Posterior vena cava (tissue), 2 donors: Measurements from ENCODE around the gene KRT5. TPM values are rescaled to one million over a fixed set of nuclear protein-coding genes. Genes with fewer than 3 reads are reported as not detected.
"Not testable (repeated sequence)": the region's sequence is repeated elsewhere in the genome, so short reads cannot be mapped to it uniquely, and the experiment has no call there.

Experiments
- DNase-seq: peaks from one replicate; pipeline ENCODE4 v3.0.0-alpha.2; 2020; ENCODE audit warnings: low spot score
- intact Hi-C, 2 donors: fragments of 100-400 bp; cut with DNase I; formaldehyde crosslinking; loops; one replicate each; pipeline versions ENCODE4 v1.14.1 to v1.14.2; 2022 to 2023
- total RNA-seq, 2 donors: library from RNA; stranded (reverse); fragmentation: NEBNext Ultra II Directional; extraction: Animal tissue kit (Norgen Biotek cat#: 25700); gene quantifications; one replicate each; pipeline ENCODE4 v1.2.1, GENCODE V29; 2021
- donor health status: DM: yes; HTN: yes; CAD: no.
- donor health status: DM: yes; HTN: yes; CAD: no.

KRT5 gene
- total RNA-seq, 2 donors from 2014 or later = not detected

DNA sequence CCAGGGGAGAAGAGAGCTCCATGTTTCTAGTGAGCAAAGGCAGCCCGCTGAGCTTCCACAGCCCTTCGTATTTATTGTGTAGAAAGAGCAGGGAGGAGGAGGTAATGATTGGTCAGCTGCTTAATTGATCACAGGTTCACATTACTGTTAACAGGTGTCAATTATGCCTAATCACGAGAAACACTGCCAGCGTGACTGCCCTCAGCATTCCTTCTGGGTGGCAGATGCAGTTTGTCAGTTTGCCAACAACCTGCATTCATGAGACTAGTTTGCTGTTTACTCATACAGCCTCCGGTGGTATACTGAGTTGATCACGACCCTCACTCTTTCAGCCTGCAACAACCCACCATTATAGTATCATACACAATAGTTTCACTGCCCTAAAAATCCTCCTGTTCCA is 19.6 kb downstream of the KRT5 start:
- DNase-seq, intact Hi-C loops: not testable (repeated sequence)

DNA sequence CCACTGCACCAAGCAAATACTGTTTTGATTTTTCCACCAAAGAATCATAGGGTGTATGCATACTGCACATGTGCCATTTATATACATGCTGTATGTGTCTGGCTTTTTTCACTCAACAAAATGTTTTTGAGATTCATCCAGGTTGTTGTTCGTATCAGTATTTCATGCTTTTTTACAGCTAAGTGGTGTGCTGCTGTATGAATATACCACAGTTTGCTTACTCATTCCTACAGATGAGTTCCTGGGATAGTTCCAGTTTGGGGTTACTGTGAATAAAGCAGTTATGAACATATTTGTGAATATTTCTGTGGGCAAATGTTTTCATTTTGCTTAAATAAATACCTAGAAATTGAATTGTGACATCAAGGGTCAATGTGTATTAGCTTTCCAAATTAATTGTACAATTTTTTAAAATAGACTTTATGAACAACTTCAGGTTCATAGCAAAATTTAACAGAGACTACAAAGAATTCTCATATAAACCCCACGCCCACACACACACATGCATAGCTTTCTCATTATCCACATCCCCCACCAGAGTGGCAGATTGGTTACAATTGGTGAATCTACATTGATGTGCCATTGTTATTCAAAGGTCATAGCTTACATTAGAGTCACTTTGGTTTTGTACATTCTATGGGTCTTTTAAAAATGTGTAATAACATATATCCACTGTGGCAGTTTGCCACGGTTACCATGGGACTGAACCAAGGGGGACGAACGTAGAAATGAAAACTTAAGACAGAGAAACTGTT is 20.2 kb downstream of the KRT5 start:
- intact Hi-C loops = no loop called here
- no peak for DNase-seq

DNA sequence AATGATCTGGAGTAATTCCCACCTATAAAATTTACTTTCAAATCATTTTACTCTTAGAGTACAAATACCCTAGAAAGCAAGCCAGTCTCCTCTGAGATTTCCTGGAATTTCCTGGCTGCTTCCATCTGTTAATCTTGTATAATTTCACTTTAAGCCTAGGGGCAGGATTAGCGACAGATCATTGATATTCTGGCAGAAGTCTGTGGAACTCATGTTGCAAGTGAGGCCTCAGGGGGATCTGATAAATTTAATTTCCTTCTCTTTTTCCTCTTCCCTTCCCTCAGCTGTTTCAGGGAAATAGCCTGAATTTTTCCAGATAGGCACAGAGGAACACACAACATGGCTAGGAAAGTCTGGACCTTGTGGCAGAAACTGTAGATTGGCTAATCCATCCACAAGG is 21.2 kb downstream of the KRT5 start:
- intact Hi-C loops = no loop called here
- no peak for DNase-seq

DNA sequence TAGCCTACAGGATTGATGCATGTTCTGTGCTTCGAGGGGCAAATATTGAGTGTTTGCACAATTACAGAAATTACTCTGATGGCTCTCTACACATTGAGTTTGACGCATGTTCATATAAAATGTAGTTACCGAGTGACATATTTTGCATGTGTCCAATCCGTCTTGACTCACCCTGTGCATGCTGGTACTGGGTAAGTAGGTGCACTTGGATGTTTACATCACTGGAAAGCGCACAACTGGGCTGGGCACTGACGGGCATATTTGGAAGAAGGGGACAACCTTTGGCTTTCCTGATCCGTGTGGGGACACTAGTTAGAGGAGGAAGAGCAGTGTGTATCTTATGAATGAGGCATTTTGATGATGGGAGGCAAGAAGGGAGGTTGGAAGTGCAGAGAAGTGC is 22.2 kb downstream of the KRT5 start:
- intact Hi-C loops = no loop called here

DNA sequence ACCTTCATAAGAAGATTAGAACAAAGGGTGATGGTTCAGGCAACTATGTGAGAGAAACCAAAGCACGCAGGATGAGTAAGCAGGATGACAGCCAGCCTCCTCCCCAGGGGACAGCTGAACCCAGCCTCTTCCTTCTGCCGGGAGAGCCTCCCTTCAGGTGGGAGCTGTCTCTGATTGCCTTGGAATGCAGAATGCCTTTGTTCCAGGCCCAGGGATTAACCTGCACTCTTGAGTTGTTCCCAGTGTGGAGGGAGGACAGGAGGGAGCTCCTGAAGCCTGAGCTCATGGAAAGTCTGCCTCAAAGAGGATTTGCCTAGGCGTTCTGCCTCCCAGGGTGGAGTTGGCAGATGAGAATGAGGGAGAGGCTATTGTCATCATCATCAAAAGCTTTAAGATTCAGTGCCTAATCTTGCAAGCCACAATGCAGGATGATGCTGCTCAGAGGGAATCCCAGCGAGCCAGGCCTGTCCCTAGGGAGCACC is 23.6 kb downstream of the KRT5 start:
- intact Hi-C loops = no loop called here
- no peak for DNase-seq

More for the DNA sequence above, 22.2 kb downstream of the KRT5 start:
- DNase-seq = no peak

DNA sequence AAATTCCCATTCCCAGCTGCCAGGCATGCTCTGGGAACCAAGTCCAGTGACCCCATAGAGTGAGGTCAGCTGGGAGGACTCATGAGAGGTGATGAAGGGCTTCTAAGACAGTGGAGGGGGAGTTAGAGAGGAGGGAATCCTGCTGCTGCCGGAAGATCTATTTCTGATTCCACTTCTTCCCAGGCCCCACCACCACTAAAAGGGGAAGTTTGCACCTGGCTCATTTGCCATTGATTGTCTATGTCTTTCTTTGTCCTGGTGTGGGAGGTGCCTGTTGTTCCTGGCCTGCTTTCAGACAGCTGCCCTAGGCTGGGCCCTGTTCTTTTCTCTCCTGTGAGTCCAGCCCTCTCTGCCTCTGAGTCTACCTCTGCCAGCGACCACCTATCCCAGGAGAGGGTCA is 24.1 kb downstream of the KRT5 start:
- intact Hi-C loops = no loop called here
- DNase-seq = no peak

DNA sequence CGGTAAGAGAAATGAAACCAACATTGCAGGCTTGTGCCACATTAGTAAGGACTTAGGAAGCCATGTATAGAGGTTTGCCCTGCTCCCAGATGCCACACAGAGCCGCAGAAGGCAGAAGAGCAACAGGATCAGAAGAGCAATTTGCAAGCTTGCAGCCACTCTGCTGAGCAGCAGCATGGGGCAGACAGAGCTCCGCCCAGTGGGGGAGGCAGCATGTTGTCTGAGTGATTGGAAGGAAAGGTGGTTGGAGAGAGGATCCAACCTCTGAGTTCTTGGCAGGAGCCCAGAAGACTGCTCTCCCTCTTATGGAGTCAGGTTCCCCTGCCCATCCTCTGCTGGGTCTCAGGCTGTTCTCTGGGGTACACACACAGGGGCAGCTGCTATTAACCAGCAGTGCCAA is 24.8 kb downstream of the KRT5 start:
- intact Hi-C loops = no loop called here
- DNase-seq = no peak

DNA sequence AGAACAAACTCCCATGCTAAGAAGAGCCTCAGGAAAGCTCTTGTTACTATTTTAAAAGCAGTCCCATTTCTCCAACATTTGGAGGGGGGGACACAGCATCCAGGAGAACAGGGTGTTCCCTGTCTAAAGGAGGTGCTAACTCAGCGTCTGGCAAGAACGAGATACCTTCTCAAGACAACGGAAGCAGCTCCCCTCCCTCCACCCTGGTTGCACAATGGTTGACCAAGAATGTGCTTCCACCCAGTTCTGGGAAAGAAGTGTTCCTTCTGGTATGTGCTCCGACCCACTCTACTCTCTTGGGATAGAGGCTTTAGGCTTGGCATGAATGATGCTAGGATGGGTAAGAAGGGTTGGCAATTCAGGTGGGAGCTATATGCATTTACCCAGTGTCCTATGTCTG is 25.7 kb downstream of the KRT5 start:
- intact Hi-C loops = no loop called here
- no peak for DNase-seq

DNA sequence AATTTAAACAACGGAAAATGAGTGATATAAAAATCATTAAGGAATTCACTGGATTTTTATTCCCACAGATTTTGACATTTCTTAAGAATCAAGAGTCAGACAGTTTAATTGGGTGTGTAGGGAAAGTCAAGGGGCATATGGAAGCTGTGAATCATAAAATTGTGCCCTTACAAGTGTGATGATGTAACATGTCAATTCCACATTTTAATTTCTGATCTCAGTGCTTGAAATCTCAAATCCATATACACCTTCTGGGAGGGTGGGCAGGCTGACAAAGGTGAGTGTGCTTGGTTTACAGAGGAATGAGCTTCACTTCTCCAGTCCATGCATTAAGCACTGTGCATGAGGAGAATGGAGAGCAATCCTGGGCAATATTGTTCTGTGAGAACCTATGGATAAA is 26.1 kb downstream of the KRT5 start:
- DNase-seq = no peak
- intact Hi-C loops = no loop called here

DNA sequence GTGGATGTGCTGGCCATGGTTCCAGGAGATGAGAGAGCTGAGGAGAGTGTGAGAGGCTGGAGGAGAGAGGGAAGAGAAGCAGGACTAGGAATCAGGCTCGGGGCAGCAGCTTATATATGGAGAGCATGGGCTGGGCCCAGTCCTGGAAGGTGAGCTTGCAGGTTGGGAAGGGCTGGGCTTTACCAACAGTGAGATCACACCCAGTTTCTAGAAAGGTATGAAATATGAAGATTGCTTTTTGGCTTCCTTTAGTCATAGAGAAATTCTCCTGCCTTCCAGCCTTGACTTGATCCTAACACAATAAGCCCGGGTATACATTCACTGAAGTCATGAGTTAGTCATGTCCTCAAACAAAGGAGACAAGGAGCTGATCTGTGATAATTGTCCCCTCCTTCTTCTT is 27.0 kb downstream of the KRT5 start, which contains the start of gene KRT6A:
Gene KRT6A (minus strand): TSS at position 86 of the 400 bp plus-strand sequence. CDS start 69 bp downstream, at position 17.
- DNase-seq = no peak
- intact Hi-C loops = no loop called here

DNA sequence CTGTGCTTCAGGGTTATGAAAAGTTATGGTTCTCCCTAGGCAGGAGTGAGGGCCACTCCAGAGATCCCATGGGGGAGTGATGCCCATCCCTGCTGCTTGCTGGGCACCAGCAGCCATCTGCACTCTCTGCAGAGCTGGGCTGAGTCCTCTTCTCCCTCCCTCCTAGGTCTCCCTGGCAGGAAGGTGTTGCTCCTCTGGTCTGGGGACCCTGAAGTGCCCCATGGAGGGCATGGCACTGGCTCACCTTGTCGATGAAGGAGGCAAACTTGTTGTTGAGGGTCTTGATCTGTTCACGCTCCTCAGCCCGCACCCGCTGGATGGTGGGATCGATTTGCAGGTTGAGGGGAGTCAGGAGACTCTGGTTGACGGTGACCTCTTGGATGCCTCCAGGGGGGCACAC is 27.8 kb downstream of the KRT5 start:
- DNase-seq, intact Hi-C loops: not testable (repeated sequence)

DNA sequence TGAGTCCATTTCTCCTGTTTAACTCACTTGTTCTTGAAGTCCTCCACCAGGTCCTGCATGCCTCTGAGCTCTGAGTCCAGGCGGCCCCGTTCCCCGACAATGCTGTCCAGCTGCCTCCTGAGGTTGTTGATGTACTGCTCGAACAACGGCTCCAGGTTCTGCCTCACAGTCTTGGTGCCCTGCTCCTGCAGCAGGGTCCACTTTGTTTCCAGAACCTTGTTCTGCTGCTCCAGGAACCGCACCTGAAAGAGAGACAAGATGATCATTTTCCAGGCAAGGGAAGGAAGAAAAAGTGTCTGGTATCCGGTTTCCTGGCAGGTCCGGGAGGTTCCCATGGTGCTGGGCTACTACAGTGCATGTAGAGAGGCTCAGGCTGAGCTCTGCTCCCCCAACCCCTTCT is 28.7 kb downstream of the KRT5 start:
- DNase-seq, intact Hi-C loops: not testable (repeated sequence)

DNA sequence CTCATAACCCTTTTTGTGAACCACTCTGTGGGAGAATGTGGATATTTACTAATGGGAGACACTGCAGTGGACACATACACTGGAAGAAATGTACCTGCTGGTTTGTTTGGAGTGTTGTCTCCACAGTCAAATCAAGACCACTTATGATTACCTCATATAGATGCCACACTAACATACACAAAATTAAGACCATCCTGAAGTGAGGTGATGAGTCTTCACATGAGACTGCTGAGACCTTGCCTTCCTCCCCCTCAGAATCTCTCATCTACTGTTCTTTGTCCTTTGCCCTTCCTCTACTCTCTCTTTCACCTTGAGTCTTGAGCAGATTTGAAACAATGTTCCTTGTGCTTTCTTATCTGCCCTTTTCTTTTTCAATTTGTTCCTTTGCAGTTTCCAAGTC is 31.5 kb downstream of the KRT5 start:
- intact Hi-C loops = no loop called here
- no peak for DNase-seq

DNA sequence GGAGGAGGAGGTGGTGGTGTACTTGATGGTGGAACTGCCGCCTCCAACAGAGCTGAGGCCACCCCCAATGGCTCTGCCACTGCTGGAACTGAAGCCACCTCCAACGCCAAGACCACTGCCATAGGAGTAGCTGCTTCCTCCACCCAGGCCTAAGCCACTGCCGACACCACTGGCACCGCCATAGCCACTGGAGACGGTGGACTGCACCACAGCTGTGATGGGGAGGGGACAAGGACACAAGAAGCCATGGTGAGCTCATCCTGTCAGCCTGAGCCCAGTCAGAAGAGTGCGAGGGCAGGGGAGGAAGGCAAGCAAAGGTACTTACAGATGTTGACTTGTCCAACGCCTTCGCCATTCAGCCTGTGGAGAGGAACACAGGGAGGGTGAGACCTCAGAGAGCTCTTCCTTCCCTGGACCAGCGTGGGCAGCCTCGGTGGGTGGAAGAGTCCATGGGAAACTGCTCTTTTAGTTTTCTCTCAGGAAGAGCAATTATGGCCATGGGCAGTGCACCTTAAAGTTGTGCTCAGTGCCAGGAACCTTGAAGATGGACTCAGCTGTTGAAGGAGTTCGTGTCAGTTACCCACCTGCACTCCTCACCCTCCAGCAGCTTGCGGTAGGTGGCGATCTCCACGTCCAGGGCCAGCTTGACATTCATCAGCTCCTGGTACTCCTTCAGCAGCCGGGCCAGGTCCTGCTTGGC is 32.3 kb downstream of the KRT5 start:
- intact Hi-C loops = not testable (repeated sequence)

DNA sequence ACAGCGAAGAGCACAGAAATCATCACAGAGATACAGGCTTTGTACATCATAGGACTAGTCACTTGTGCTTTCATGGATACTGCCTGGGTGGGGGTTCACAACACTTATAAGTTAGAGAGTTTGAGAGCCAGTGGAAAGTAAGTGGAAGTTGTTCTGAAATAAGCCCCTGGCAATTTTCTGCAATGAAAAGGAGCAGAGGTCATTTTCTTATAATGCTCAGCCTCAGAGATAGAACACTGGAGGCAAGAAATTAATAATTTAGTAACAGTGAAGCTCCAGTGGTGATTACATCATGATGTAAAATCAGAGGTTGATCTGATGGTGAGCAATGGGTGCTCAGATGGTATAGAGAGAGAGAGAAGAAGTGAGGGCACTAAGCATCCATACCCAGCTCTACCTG is 33.0 kb downstream of the KRT5 start:
- no peak for DNase-seq
- intact Hi-C loops = no loop called here

More for the DNA sequence above, 32.3 kb downstream of the KRT5 start:
- not testable (repeated sequence) for DNase-seq

DNA sequence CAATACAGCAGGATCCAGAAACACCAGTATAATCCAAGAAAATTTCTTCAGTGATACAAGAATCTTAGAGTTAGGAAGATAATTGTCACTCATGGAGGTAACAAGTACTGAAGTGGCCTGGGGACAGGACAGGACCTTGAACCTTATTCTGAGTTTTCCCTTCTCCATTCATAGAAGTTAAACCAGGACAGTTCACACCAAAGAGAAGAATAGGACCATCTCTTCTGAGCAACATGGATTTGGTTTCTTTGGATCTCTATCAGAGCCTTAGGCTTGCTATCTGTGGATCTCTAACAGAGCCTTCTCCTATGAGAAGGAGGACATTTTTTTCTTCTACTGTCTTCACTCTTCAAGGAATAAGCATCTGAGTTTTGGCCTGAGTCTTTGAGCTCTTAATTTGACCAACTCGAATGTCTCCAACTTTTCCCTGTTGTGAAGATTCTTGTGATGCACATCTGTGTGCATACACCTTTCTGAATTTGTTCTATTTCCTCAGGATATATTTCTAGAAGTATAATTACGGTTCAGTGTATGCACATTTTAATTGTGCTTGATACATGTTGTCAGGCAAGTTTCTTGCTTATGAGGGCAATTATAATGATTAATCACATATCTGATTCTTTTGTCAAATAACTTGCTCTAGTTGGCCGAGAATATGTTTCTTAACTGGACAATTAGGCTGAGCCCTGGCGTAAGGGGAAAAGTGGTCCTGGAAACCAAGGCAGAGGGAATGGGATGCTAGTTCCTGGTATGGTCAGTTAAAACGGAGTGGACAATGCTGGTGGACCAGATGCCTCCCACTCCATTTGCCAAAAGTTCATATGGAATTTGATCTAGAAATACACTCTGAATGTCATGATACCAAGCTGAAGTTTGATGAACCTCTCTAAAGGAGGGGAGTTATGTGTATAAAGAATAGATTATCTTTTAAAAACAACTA is 33.8 kb downstream of the KRT5 start:
- no peak for DNase-seq
- intact Hi-C loops = no loop called here

DNA sequence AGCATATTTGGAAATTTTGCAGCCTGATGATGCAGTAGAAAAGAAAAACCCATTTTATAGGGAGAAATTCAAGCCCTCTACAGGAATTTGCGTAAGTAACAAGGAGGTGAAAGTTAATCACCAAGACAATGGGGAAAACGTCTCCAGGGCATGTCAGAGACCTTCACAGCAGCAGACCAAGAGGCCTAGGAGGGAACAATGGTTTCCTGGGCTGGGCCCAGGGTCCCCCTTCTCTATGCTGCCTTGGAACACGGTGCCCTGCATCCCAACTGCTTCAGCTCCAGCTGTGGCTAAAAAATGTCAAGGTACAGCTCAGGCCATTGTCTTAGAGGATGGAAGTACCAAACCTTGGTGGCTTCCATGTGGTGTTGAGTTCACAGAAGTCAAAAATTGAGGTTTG is 40.1 kb downstream of the KRT5 start:
- DNase-seq = no peak
- intact Hi-C loops = no loop called here

DNA sequence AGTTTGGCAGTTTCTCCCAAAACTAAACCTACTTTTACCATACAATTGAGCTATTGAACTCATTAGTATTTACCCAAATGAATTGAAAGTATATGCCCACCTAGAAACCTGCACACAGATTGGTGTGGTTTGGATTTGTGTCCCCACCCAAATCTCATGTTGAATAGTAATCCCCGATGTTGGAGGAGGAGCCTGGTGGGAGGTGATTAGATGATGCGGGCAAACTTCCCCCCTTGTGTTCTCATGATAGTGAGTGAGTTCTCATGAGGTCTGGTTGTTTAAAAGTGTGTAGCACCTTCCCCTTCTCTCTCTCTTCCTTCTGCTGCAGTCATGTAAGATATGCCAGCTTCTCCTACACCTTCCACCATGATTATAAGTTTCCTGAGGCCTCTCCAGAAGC is 42.5 kb downstream of the KRT5 start:
- DNase-seq = no peak
- intact Hi-C loops = no loop called here

DNA sequence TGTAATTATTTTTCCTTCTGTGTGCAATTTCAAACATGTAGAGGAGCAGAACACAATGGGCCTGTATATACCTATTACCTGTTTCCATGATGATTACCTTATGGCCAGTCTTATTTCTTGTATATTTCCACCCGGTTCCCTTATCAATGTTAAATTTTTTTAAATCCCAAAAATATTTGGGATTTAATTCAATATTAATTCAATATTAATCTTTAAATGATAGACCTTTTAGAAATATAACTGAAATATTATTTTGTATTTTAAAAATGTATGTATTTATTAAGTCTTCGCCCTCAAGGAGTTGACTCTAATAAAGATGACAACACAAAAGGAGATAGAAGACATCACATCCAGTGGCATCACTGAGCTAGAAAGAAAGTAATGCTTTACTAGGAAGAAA is 46.0 kb downstream of the KRT5 start:
- no peak for DNase-seq
- intact Hi-C loops = no loop called here

DNA sequence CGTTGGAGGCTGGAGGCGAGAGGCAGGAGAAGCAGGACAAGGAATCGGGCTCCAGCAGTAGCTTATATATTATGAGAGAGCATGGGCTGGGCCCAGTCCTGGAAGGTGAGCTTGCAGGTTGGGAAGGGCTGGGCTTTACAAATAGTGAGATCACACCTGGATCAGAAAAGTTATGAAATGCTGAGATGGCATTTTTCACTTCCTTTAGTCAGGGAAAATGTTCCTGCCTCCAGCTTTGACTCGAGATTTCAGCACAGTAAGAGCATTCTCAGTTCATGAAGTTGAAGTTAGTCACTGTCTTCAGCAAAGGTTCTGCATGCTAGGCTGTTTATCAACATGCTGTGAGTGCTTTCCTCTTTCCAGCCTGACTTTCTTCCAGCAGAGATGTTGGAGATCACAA is 46.4 kb downstream of the KRT5 start, which contains the start of gene KRT6C:
Gene KRT6C (minus strand): TSS at position 38 of the 400 bp plus-strand sequence. CDS start 68 bp downstream, outside the sequence.
- DNase-seq = no peak
- intact Hi-C loops = no loop called here
